KMS-11 (cell line): Measurements from ENCODE around the gene PLEKHA5.

Experiments
- H2AFZ ChIP-seq: fragments of 200-600 bp; sonication (generic); 2 replicates; pipeline ENCODE4 v1.6.1; 2016; ENCODE audit warnings: antibody characterized with exemption, mixed run types, low read depth
- H3K27ac ChIP-seq: fragments of 200-600 bp; sonication (generic); 2 replicates; pipeline ENCODE4 v1.6.1; 2016; ENCODE audit warnings: mild to moderate bottlenecking, mixed run types
- H3K27me3 ChIP-seq: fragments of 200-600 bp; sonication (generic); 2 replicates; pipeline ENCODE4 v1.6.1; 2017; ENCODE audit warnings: mild to moderate bottlenecking, low read depth, mixed run types, moderate library complexity; ENCODE audit not compliant: insufficient read depth
- H3K36me3 ChIP-seq: fragments of 200-600 bp; sonication (generic); 2 replicates; pipeline ENCODE4 v1.6.1; 2017; ENCODE audit warnings: mild to moderate bottlenecking, mixed run types; ENCODE audit not compliant: insufficient read depth
- H3K4me1 ChIP-seq: fragments of 200-600 bp; sonication (generic); 2 replicates; pipeline ENCODE4 v1.6.1; 2016; ENCODE audit warnings: mild to moderate bottlenecking, low read depth, mixed run types; ENCODE audit not compliant: poor library complexity, severe bottlenecking
- H3K4me2 ChIP-seq: fragments of 200-600 bp; sonication (generic); 2 replicates; pipeline ENCODE4 v1.7.0; 2016; ENCODE audit warnings: mild to moderate bottlenecking, mixed run types
- H3K4me3 ChIP-seq: fragments of 200-600 bp; sonication (generic); IDR thresholded peaks from 2 replicates; pipeline ENCODE4 v1.6.1; 2017; ENCODE audit warnings: low read depth, low read length, mixed read lengths; ENCODE audit not compliant: insufficient read depth
- H3K79me2 ChIP-seq: fragments of 200-600 bp; sonication (generic); 2 replicates; pipeline ENCODE4 v1.6.1; 2016; ENCODE audit warnings: low read depth, mixed run types; ENCODE audit not compliant: insufficient read depth
- H3K9ac ChIP-seq: fragments of 200-600 bp; sonication (generic); 2 replicates; pipeline ENCODE4 v1.6.1; 2016; ENCODE audit warnings: mild to moderate bottlenecking, mixed run types
- H4K20me1 ChIP-seq: fragments of 200-600 bp; sonication (generic); 2 replicates; pipeline ENCODE4 v1.6.1; 2016; ENCODE audit warnings: mild to moderate bottlenecking, mixed run types; ENCODE audit not compliant: insufficient read depth
- TF ChIP-seq, protein P1 (sequence below): fragments of 200-600 bp; sonication (generic); conservative IDR thresholded peaks from 2 replicates; pipeline ENCODE4 v1.6.1; 2017; ENCODE audit warnings: low read depth, mild to moderate bottlenecking, antibody characterized with exemption, low read length, moderate library complexity, mixed read lengths

The PLEKHA5 gene

DNA sequence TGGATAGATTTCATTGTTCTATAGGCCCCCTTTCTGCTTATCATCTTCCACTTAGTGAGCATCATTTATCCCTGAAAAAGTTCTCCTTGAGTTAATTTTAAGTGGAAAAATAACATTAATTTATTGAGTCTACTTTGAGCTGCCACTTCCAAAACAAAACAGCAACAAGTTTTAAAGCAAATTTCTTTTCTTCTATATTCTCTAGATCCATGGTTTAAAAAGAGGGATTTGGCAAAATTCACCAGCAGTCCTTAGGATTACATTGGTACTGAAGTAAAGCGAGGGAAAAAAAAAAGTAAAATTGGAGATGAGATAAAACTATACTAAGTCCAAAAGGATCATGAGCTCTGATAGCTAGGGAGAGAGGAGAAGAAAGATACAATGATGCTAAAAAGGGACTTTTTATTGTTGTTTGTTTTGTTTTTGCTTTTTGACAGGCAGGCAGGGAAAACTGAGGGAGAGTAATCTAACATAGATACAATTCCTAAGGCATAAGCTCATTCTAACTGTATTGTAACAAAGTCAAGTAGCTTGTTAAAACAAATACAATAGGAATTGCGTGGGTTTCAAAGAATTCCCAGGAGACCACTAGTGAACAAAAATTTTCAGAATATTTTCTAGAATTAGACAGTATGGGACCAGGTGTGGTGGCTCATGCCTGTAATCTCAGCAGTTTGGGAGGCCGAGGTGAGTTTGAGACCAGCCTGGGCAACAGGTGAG is 19.2 kb upstream of the PLEKHA5 start:
- H2AFZ ChIP-seq: no peak overlapping the region
- H3K27me3 ChIP-seq: no peaks in the 10 kb centered on the region
- no peaks in the 10 kb centered on the region for H3K79me2 ChIP-seq
- no peaks in the 10 kb centered on the region for H3K36me3 ChIP-seq
- no peak overlapping the region for H3K9ac ChIP-seq
- no peaks in the 10 kb centered on the region for H4K20me1 ChIP-seq
- TF ChIP-seq, protein P1, sequence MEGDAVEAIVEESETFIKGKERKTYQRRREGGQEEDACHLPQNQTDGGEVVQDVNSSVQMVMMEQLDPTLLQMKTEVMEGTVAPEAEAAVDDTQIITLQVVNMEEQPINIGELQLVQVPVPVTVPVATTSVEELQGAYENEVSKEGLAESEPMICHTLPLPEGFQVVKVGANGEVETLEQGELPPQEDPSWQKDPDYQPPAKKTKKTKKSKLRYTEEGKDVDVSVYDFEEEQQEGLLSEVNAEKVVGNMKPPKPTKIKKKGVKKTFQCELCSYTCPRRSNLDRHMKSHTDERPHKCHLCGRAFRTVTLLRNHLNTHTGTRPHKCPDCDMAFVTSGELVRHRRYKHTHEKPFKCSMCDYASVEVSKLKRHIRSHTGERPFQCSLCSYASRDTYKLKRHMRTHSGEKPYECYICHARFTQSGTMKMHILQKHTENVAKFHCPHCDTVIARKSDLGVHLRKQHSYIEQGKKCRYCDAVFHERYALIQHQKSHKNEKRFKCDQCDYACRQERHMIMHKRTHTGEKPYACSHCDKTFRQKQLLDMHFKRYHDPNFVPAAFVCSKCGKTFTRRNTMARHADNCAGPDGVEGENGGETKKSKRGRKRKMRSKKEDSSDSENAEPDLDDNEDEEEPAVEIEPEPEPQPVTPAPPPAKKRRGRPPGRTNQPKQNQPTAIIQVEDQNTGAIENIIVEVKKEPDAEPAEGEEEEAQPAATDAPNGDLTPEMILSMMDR: no peak
- no peak overlapping the region for H3K4me3 ChIP-seq
- no peak overlapping the region for H3K4me2 ChIP-seq
- no peaks in the 10 kb centered on the region for H3K4me1 ChIP-seq
- no peak overlapping the region for H3K27ac ChIP-seq

- Histone ChIP-seq H4K20me1 (no peaks in the 10 kb centered on the region), H3K4me3 (no peak overlapping the region), H3K27ac (no peak overlapping the region), H3K27me3 (no peaks in the 10 kb centered on the region), H2AFZ (no peak overlapping the region), H3K79me2 (no peaks in the 10 kb centered on the region), H3K4me2 (no peak overlapping the region), H3K4me1 (no peaks in the 10 kb centered on the region), H3K36me3 (no peaks in the 10 kb centered on the region), H3K9ac (no peak overlapping the region)
- TF ChIP-seq, protein P1: no peak
Measured at GRCh38 chr12:19113464-19113863, 16.1 kb upstream of the PLEKHA5 start.

- Histone ChIP-seq H3K27me3 (no peaks in the 10 kb centered on the region), H3K4me2 (no peak overlapping the region), H3K9ac (no peak overlapping the region), H4K20me1 (no peaks in the 10 kb centered on the region), H3K4me3 (no peak overlapping the region), H3K4me1 (no peaks in the 10 kb centered on the region), H2AFZ (no peak overlapping the region), H3K27ac (no peak overlapping the region), H3K36me3 (no peaks in the 10 kb centered on the region), H3K79me2 (no peaks in the 10 kb centered on the region)
- TF ChIP-seq, protein P1: no peak
Measured at GRCh38 chr12:19115285-19115684, 14.2 kb upstream of the PLEKHA5 start.

GRCh38 chr12:19119440-19119839 is 10.1 kb upstream of the PLEKHA5 start:
- H3K4me1 ChIP-seq: no peaks in the 10 kb centered on the region
- H3K79me2 ChIP-seq: no peaks in the 10 kb centered on the region
- no peaks in the 10 kb centered on the region for H3K36me3 ChIP-seq
- no peaks in the 10 kb centered on the region for H3K27me3 ChIP-seq
- H3K9ac ChIP-seq: no peak overlapping the region
- H3K4me2 ChIP-seq: no peak overlapping the region
- TF ChIP-seq, protein P1: no peak
- H3K4me3 ChIP-seq: no peak overlapping the region
- no peak overlapping the region for H2AFZ ChIP-seq
- H4K20me1 ChIP-seq: no peaks in the 10 kb centered on the region
- no peak overlapping the region for H3K27ac ChIP-seq
